Upper lobe of right lung (tissue), 1 donor: ENCODE measurements around the gene HDGF. TPM values are rescaled to one million over a fixed set of nuclear protein-coding genes. Genes with fewer than 3 reads are reported as not detected.

Experiments used
- ATAC-seq: fragments of 200-7000 bp; cut with Tn5 transposase; one replicate; pipeline ENCODE4 v1.9.1; 2020; ENCODE audit warnings: mild to moderate bottlenecking, moderate library complexity
- DNase-seq: peaks from one replicate; pipeline ENCODE4 v3.0.0-alpha.2; 2020
- H3K27ac ChIP-seq: fragments of 200-600 bp; one replicate; pipeline ENCODE4 v1.8.0; 2022
- H3K27me3 ChIP-seq: fragments of 200-600 bp; one replicate; pipeline ENCODE4 v1.8.0; 2022; ENCODE audit warnings: mild to moderate bottlenecking
- H3K36me3 ChIP-seq: fragments of 200-600 bp; one replicate; pipeline ENCODE4 v1.8.0; 2022
- H3K4me1 ChIP-seq: fragments of 200-600 bp; one replicate; pipeline ENCODE4 v1.8.0; 2022
- H3K4me3 ChIP-seq: fragments of 200-600 bp; one replicate; pipeline ENCODE4 v1.8.0; 2022; ENCODE audit warnings: mild to moderate bottlenecking
- H3K9me3 ChIP-seq: fragments of 200-600 bp; one replicate; pipeline ENCODE4 v1.8.0; 2022
- CTCF ChIP-seq: fragments of 200-600 bp; IDR thresholded peaks from one replicate; pipeline ENCODE4 v1.8.0; 2022; ENCODE audit warnings: antibody characterized with exemption
- intact Hi-C: fragments of 100-400 bp; cut with DNase I; formaldehyde crosslinking; loops from one replicate; pipeline ENCODE4 v1.11.0; 2022
- total RNA-seq: library from RNA; stranded (reverse); fragmentation: NEBNext Ultra II Directional; extraction: Animal tissue kit (Norgen Biotek cat#: 25700); gene quantifications from one replicate; pipeline ENCODE4 v1.2.1, GENCODE V29; 2021
- donor health status: DM: no; HTN: yes; CAD: no; lungs with severe emphysema.

The HDGF gene
- total RNA-seq, 1 donor from 2014 or later, result 144 TPM

- no peak overlapping the region for H3K4me3 ChIP-seq
- ATAC-seq, result no peak
- peaks cover 47% of the 10 kb centered on the region for H3K36me3 ChIP-seq
- no peaks in the 10 kb centered on the region for H3K9me3 ChIP-seq
- peaks cover 16% of the 10 kb centered on the region for H3K4me1 ChIP-seq
- no peak for TF ChIP-seq CTCF
- H3K27me3 ChIP-seq, result no peaks in the 10 kb centered on the region
- H3K27ac ChIP-seq, result no peak overlapping the region
- intact Hi-C loops, result no loop called here
- DNase-seq, result no peak
Measured at GRCh38 chr1:156721131-156721530, 30.3 kb downstream of the HDGF start.

GRCh38 chr1:156717351-156717750 lies 34.1 kb downstream of the HDGF start:
- no peak for DNase-seq
- no peaks in the 10 kb centered on the region for H3K27me3 ChIP-seq
- H3K4me1 ChIP-seq, result no peaks in the 10 kb centered on the region
- H3K4me3 ChIP-seq, result no peak overlapping the region
- peaks cover 16% of the 10 kb centered on the region for H3K36me3 ChIP-seq
- no peaks in the 10 kb centered on the region for H3K9me3 ChIP-seq
- intact Hi-C loops, result no loop called here
- TF ChIP-seq CTCF, result no peak
- H3K27ac ChIP-seq, result no peak overlapping the region
- ATAC-seq, result no peak

- H3K4me3 ChIP-seq, result no peak overlapping the region
- no peak for ATAC-seq
- TF ChIP-seq CTCF, result no peak
- intact Hi-C loops, result no loop called here
- no peaks in the 10 kb centered on the region for H3K9me3 ChIP-seq
- no peaks in the 10 kb centered on the region for H3K36me3 ChIP-seq
- no peaks in the 10 kb centered on the region for H3K27me3 ChIP-seq
- H3K27ac ChIP-seq, result no peak overlapping the region
- DNase-seq, result no peak
- H3K4me1 ChIP-seq, result no peaks in the 10 kb centered on the region
Measured at GRCh38 chr1:156714830-156715229, 36.6 kb downstream of the HDGF start.

DNA sequence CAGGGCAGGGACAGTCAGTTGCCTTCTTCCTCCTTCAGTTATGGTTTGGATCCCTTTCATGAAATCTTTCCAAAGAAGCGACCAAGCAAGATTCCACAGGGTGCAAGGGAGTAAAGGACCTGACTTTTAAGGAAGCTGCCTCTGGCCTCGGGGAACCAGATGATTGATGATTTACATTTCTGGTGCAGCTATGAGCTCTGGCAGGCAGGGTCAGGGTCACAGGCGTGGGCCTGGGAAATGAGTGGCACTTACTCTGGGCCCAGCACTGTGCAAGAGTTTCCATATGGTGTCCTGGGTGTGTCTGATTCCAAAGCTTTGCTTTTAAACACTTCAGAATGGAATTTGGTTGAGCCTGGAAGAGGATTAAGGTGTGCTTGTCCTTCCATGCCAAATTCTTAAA lies 38.8 kb downstream of the HDGF start:
- Histone ChIP-seq H3K4me1 (peaks cover 3% of the 10 kb centered on the region), H3K36me3 (no peaks in the 10 kb centered on the region), H3K9me3 (no peaks in the 10 kb centered on the region), H3K27me3 (no peaks in the 10 kb centered on the region), H3K27ac (no peak overlapping the region), H3K4me3 (no peak overlapping the region)
- DNase-seq, result no peak
- no peak for TF ChIP-seq CTCF
- intact Hi-C loops, result no loop called here
- ATAC-seq, result no peak

DNA sequence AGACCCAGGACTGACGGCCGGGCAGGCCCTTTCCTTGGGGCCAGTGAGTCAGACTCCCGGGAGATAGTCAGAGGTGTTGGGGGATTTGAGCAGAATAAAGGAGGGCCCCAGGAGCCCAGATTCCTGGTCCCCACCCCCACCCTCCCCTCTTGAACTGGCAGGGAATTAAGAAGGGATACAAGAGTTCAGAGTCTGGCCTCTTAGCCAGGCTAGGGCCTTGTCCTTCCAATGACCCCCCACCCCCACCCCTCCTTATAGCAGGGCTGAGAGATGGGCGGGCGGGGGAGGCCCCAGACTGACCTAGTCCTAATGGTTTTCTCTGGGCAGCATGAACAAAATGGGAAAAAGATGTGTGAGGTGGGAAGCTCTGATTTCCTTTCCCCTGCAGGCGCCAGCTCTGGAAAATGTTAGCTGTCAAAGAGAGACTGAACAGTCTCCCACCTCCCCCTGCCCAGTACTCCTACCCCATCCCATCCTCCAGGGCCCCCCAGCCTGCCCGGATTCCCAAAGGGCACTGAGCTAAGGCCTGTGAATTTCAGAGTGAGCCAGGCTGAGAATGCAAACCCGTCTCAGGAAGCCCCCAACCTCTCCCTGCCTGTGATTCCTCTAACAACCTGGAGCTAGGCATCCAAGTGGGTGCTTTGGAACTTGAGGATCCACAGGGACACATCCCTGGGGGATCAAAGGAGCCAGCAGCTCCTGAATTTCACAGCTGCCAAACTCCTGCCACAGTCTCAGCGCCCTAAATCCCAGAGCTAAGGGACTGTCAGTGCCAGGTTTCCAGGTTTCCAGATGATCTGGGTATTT lies 40.3 kb downstream of the HDGF start:
- Histone ChIP-seq H3K36me3 (no peaks in the 10 kb centered on the region), H3K27ac (no peak overlapping the region), H3K9me3 (no peaks in the 10 kb centered on the region), H3K4me1 (peaks cover 10% of the 10 kb centered on the region), H3K4me3 (no peak overlapping the region), H3K27me3 (no peaks in the 10 kb centered on the region)
- no peak for TF ChIP-seq CTCF
- DNase-seq, result no peak
- ATAC-seq, result no peak
- intact Hi-C loops, result no loop called here
